Eye (tissue), 1 donor: ENCODE results near the gene IPCEF1.

Experiments used
- DNase-seq: peaks from one replicate; pipeline ENCODE4 v3.0.0-alpha.2; 2015

The IPCEF1 gene

GRCh38 chr6:154356690-154357089 lies at the start of gene IPCEF1:
Gene IPCEF1, minus strand, starts transcription at chr6:154356803. Its CDS starts 90,856 bp downstream, at chr6:154265947.
- DNase-seq = no peak

- no peak for DNase-seq
Measured at GRCh38 chr6:154406301-154406700, 49.7 kb upstream of the IPCEF1 start.

DNA sequence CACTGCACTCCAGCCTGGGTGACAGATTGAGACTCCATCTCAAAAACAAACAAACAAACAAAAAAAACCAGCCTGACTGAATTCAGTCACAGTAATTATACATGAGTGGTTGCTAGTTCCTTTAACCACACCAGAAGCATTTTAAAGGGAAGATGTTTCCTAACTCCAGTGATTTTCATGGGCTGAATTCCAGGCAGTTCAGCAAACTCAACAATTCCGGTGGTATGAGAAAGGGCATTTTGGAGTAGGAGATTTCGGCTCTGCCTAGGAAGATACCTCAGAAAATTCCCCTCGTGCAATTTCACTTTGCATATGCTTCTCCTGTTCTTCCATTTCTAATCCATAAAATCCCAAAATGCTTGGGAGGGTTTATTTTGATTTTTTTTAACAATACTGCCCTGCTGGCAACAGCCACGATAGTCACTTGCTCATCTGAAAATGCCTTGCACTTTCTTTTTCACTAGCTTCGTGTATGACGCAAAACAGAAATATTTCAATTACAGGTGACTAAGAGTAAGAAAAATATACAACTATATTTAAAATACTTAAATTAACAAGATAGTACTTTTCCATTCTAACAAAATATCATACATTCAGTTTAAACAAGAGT lies 48.3 kb upstream of the IPCEF1 start:
- no peak for DNase-seq

GRCh38 chr6:154403788-154404187 lies 47.2 kb upstream of the IPCEF1 start:
- no peak for DNase-seq

- DNase-seq = no peak
Measured at GRCh38 chr6:154402081-154402780, 45.6 kb upstream of the IPCEF1 start.

DNA sequence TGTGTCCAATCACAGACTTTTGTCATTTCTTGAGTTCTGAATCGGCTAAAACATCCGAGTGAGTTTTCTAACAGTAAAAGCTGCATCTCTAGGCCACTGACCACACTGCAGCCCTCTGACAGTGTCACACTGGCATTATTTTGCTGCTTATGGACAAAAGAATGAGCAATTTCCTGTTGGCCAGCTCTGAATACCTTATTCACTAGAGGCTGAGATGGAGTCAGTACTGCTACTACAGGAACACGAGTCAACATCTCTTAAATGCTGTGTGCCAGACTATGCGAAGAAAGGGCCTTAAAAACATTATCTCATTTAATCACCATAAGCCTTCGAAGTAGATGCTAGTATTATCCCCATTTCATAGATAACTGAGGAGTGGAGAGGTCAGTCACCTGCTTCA lies 42.5 kb upstream of the IPCEF1 start:
- no peak for DNase-seq

- DNase-seq = no peak
Measured at GRCh38 chr6:154397491-154398195, 41.0 kb upstream of the IPCEF1 start.

- DNase-seq = no peak
Measured at GRCh38 chr6:154395878-154396277, 39.3 kb upstream of the IPCEF1 start.

DNA sequence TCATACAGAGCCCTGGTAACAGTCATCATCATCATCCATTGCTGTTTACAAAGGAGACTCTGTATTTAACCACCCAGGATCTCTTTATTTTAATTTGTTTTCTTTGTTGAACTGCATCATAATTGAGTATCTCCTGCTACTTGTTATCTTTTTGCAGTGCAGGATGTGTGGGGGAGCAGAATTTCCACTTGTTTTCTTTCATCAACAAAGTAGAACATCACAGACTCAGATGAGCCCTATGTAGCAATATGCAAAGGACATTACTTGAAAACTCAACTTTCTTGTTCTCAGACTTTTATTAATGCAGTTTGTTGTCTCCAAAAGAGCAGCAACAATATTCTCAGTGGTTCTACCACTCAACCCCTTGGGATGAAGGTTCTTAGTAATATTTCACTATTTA lies 38.7 kb upstream of the IPCEF1 start:
- DNase-seq = no peak

GRCh38 chr6:154394571-154394970 lies 38.0 kb upstream of the IPCEF1 start:
- DNase-seq = no peak

DNA sequence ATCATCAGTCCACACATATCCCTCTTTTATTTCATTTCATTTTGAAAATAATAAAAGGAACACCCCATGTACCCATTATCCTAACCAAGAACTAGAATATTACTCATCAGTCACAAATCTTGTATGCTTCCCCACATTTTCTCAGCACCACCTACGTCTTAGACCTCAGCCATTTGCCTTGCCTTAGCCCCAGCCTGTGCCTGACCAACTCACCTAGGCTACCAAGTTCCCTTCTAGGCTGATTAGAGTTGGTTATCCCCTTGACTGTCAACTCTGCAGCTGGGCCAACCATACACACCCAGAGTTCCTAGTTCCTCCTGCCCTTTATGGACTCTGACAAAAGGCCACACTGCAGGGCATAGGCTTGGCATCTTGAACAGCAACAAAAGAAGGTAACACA lies 33.4 kb upstream of the IPCEF1 start:
- DNase-seq = no peak

- no peak for DNase-seq
Measured at GRCh38 chr6:154388803-154389202, 32.2 kb upstream of the IPCEF1 start.

DNA sequence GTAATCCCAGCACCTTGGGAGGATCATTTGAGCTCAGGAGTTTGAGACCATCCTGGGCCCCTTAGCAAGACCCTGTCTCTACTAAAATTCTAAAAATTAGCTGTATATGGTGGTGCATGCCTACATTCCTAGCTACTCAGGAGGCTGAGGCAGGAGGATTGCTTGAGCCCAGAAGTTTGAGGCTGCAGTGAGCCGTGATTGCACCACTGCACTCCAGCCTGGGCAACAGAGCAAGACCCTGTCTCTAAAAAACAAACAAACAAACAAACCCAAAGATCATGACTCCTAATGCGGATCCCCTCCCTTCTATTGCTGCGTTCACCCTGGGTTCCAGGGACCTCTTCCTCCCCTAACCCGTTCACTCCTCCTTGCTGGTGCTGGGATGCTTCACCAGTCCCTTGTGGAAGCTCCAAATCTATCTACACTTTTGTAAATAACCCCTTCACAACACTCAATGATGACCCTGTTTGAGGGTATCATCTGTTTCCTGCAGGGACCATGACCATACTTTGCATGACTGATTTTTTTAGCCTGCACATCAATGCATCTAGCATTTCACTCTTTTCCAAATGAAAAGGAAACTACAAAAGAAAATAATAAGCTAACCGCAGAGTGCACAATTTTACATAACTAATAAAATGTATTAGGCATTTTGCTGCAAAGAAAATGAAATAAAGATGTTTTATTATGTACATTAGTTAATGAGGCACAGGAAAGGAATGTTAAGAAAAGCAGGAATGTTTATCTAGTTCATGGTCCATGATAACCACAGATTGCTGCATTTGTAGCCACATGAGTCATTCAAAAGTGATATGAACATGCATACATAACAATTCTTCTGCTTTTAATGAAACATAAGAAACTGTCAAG lies 30.5 kb upstream of the IPCEF1 start:
- DNase-seq = peak; percentile 28

DNA sequence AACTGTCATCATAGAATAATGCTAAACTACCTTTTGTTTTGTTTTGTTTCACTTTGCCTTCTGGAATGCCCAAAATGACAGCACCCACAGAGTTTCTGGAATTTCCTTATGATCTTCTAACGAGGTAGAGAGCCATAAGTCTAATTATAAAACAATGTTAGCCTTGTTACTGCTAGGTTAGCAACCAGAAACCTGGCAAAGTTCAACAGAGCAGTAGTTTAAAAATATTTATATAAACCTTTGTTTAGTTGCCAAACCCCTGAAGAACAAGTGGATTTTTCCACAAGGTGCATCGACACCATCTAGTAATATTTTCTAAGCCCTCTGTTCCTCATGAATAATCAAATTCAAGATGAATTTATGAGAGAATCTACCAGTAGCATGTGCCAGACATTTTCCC lies 27.6 kb upstream of the IPCEF1 start:
- no peak for DNase-seq

DNA sequence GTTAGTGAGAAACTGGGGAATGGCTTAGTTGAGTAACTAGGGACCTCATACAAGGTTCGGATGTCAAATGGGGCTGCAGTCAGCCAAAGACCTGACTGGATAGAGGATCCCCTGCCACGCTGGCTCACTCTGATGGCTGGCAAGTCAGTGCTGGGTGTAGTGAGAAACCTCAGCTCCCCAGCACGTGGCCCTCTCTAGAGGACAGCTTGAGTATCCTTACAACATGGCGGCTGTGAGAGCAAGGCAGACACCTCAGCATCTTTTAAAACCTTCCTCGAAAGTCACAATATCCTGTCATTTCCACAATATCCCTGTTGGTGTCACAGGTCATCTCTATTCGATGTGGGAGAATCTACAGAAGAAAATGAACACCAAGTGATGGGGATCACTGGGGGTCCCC lies 26.7 kb upstream of the IPCEF1 start:
- no peak for DNase-seq

DNA sequence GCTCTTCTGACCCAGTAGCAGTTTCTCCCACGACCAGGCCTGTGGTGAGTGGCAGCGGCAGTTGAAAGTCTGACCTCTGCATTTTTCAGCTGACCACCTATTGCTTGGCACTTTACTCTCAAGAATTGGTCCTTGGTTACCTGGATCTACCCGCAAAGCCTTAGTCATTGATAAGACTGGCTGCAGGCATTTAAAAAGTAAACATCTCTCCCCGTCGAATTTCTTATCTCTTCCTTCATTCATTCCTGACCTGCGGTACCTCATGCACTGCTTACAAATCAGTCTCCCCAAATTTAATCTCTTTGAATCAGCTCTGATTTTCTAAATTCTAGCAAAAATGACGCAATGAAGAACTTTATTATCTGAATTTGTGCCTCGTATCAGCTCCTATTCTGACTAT lies 26.1 kb upstream of the IPCEF1 start:
- DNase-seq = no peak

GRCh38 chr6:154381548-154381947 lies 24.9 kb upstream of the IPCEF1 start:
- DNase-seq = no peak

GRCh38 chr6:154380741-154381140 lies 24.1 kb upstream of the IPCEF1 start:
- no peak for DNase-seq

- no peak for DNase-seq
Measured at GRCh38 chr6:154379585-154379984, 23.0 kb upstream of the IPCEF1 start.

DNA sequence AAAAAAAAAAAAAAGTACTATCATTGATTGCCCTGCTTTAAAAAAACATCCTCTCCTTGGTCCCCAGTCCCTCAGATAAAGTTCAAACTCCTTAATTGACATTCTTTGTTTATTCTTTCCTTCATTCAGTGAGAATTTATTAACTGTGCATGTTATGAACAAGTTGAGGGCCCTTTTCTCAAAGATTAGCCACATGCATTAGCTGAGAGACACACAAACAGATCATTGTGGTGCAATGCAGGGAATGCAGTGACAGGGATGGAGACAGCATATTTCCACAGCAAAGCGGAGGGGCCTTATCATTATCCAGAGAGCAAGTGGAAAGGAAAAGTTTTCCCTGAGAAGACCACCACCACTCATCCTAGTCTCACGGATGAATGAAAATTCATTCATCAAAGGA lies 21.9 kb upstream of the IPCEF1 start:
- no peak for DNase-seq

DNA sequence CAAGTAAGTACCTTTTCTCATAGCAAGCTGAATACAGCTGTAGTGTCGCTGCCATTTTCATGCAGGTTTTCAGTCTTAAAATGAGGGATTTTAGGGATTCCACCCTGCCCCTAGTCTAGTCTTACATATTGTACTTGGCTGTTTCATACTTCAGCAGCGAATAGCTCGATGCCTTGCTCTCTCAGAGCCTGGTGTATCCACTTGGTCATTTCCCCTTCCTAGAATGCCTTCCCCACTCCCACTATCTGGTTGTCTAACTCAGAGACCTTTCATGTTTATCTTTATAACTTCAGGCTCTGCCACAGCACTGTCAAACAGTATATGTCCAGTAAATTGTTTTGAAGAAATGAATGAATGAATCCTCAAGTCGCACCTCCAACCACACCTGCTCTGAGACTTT lies 21.1 kb upstream of the IPCEF1 start:
- no peak for DNase-seq

- no peak for DNase-seq
Measured at GRCh38 chr6:154373971-154374370, 17.4 kb upstream of the IPCEF1 start.

DNA sequence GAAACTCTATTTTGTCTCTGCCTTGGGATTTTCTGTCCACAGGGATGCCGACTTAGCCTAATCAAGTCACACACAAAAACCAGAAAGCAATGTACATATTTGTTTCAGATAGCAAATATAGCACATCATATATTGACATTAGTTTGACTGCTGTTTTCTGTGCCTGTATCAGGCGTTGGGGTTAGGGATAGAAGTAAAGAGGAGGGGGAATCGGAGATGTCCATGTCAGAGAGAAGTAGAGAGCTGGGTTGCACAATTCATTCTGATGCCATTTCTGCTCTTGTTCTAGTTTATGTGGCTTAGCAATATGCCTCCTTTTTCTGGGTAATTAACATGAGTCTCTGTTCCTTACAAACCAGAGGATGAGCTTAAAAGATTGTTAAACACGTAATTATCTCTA lies 14.7 kb upstream of the IPCEF1 start:
- DNase-seq = no peak
